ENCODE measurements around the gene MIGA2.

Gene MIGA2

DNA sequence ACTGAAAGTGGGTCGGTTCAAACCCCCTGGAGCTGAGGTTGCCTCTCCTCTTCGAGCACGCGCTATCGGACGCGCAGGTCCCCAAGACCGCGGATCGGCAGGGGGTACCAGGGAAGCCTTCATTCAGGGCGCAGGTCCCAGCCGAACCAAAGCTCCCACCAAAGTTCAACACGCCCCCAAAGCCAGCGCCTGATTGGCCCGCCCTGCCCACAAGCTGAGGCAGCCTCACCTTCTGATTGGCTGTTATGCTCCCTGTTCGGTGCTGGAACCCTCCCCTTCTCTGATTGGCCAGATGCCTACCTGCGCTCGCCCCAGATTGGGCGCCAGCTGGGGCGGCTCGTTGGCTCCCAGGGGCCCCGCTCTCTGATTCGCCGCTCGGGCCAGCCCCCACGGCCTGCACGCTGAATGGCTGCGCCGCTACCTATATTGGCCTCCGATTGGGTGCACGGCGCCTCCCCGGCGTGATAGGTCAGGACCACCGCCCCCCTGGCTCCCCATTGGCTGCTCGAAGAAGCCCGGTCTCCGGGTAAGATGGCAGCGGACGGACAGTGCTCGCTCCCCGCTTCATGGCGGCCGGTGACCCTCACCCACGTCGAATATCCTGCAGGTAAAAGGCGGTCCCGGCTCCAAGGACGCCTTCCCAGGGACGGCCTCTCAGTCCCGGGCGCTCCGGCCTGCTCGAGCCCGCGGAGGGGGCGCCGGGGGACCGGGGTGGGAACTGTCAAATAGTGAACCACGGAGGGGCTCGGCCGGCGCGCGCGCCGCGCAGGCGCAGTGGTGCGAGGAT is 44.4 kb downstream of the MIGA2 start, which contains the start of gene DOLPP1:
Gene DOLPP1, plus strand, starts transcription at position 511 of the 787 bp plus-strand sequence. Its CDS starts 21 bp downstream, at position 532.
- 0 out of 2 replicates have a peak, but pooled peaks cover 2% of the 10 kb centered on the region for H3K4me1 ChIP-seq (ENCODE audit: control insufficient read depth, insufficient read depth, low read length)
- peak within 1 kb of the TSS; percentile 93 for H3K4me3 ChIP-seq (ENCODE audit: low read depth, low read length)
- H3K9me3 ChIP-seq (ENCODE audit: control insufficient read depth, insufficient read depth, low read depth, low read length): no peaks in the 10 kb centered on the region
- H3K36me3 ChIP-seq (ENCODE audit: control insufficient read depth in 2 of 2, insufficient read depth in 1 of 2, low read length in 2 of 2): peaks cover 0 to 24% of the 10 kb centered on the region in 2 experiments; a peak in 1 of 3 replicates
- POLR2A ChIA-PET: interaction anchor here (0.6 to 2.4 kb wide), 17 partner anchors 9 to 696 kb away, joined by 3 to 23 read pairs (median 5); partner anchors contain the start of genes CRAT, ENDOG, MIGA2 and PTPA
- CTCF ChIA-PET: interaction anchor here (1.0 to 1.5 kb wide), 4 partner anchors 15 to 657 kb away, joined by 3 to 4 read pairs (median 4); no protein-coding TSS in a partner anchor
- peak within 1 kb of the TSS; percentile 63; the same call in 1 of the 2 replicates for H3K27ac ChIP-seq (ENCODE audit: extremely low read depth, low read depth, low read length)
- TF ChIP-seq, protein P1, sequence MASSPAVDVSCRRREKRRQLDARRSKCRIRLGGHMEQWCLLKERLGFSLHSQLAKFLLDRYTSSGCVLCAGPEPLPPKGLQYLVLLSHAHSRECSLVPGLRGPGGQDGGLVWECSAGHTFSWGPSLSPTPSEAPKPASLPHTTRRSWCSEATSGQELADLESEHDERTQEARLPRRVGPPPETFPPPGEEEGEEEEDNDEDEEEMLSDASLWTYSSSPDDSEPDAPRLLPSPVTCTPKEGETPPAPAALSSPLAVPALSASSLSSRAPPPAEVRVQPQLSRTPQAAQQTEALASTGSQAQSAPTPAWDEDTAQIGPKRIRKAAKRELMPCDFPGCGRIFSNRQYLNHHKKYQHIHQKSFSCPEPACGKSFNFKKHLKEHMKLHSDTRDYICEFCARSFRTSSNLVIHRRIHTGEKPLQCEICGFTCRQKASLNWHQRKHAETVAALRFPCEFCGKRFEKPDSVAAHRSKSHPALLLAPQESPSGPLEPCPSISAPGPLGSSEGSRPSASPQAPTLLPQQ (tag by site-specific recombination; IDR thresholded peaks at IDR 0.05): no peak
- TF ChIP-seq, protein P2, sequence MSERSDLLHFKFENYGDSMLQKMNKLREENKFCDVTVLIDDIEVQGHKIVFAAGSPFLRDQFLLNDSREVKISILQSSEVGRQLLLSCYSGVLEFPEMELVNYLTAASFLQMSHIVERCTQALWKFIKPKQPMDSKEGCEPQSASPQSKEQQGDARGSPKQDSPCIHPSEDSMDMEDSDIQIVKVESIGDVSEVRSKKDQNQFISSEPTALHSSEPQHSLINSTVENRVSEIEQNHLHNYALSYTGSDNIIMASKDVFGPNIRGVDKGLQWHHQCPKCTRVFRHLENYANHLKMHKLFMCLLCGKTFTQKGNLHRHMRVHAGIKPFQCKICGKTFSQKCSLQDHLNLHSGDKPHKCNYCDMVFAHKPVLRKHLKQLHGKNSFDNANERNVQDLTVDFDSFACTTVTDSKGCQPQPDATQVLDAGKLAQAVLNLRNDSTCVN (tag by site-specific recombination; optimal IDR thresholded peaks at IDR 0.05): peak; percentile 91
- TF ChIP-seq GLI2 (tag by site-specific recombination; IDR thresholded peaks at IDR 0.05; ENCODE audit: borderline replicate concordance, low read depth) (no peak), ZNF324 (tag by site-specific recombination; IDR thresholded peaks at IDR 0.05) (peak; percentile 70; the same call in 1 of the 2 replicates), ZNF792 (tag by site-specific recombination; IDR thresholded peaks at IDR 0.05) (no peak), ZBTB20 (tag by site-specific recombination; IDR thresholded peaks at IDR 0.05) (peak; percentile 9; the same call in 1 of the 2 replicates), ZNF664 (tag by site-specific recombination; IDR thresholded peaks at IDR 0.05) (no peak), KLF7 (tag by site-specific recombination; IDR thresholded peaks at IDR 0.05; ENCODE audit: borderline replicate concordance) (peak; percentile 36), ZNF670 (tag by site-specific recombination; IDR thresholded peaks at IDR 0.05; ENCODE audit: low read depth) (no peak), ZNF549 (tag by site-specific recombination; IDR thresholded peaks at IDR 0.05) (no peak), SALL2 (tag by site-specific recombination; IDR thresholded peaks at IDR 0.05; ENCODE audit: borderline replicate concordance) (no peak), ZNF701 (tag by site-specific recombination; IDR thresholded peaks at IDR 0.05) (no peak), ZIC2 (tag by site-specific recombination; IDR thresholded peaks at IDR 0.05) (no peak), ZNF202 (tag by site-specific recombination; IDR thresholded peaks at IDR 0.05; ENCODE audit: borderline replicate concordance) (no peak), ZNF341 (tag by site-specific recombination; IDR thresholded peaks at IDR 0.05; ENCODE audit: low read depth) (peak; percentile 39), KLF9 (tag by site-specific recombination; IDR thresholded peaks at IDR 0.05; ENCODE audit: low read depth) (peak; percentile 69; the same call in 1 of the 2 replicates), ZNF350 (tag by site-specific recombination; IDR thresholded peaks at IDR 0.05) (no peak), REPIN1 (tag by site-specific recombination; IDR thresholded peaks at IDR 0.05; ENCODE audit: low read depth) (no peak), ZNF843 (tag by site-specific recombination; IDR thresholded peaks at IDR 0.05) (no peak), ZNF785 (tag by site-specific recombination; IDR thresholded peaks at IDR 0.05) (no peak), TRIM28 (IDR thresholded peaks at IDR 0.05; ENCODE audit: borderline replicate concordance, low read length) (no peak), ZBTB8A (tag by site-specific recombination; IDR thresholded peaks at IDR 0.05) (peak; percentile 52; the same call in 1 of the 2 replicates), ZXDB (tag by site-specific recombination; IDR thresholded peaks at IDR 0.05) (peak; percentile 98), ZBTB7A (tag by site-specific recombination; IDR thresholded peaks at IDR 0.05; ENCODE audit: low read depth) (peak; percentile 88)
- TF ChIP-seq, protein P3, sequence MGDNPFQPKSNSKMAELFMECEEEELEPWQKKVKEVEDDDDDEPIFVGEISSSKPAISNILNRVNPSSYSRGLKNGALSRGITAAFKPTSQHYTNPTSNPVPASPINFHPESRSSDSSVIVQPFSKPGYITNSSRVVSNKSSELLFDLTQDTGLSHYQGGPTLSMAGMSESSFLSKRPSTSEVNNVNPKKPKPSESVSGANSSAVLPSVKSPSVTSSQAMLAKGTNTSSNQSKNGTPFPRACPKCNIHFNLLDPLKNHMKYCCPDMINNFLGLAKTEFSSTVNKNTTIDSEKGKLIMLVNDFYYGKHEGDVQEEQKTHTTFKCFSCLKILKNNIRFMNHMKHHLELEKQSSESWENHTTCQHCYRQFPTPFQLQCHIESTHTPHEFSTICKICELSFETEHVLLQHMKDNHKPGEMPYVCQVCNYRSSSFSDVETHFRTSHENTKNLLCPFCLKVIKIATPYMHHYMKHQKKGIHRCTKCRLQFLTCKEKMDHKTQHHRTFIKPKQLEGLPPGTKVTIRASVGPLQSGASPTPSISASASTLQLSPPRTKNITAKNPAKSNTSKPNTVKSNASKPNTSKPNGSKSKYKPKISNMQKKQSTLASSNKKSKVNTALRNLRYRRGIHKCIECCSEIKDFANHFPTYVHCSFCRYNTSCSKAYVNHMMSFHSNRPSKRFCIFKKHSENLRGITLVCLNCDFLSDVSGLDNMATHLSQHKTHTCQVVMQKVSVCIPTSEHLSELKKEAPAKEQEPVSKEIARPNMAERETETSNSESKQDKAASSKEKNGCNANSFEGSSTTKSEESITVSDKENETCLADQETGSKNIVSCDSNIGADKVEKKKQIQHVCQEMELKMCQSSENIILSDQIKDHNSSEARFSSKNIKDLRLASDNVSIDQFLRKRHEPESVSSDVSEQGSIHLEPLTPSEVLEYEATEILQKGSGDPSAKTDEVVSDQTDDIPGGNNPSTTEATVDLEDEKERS (tag by site-specific recombination; IDR thresholded peaks at IDR 0.05): 0 out of 2 replicates have a peak, but pooled peaks have one; percentile 45
- TF ChIP-seq, protein P4, sequence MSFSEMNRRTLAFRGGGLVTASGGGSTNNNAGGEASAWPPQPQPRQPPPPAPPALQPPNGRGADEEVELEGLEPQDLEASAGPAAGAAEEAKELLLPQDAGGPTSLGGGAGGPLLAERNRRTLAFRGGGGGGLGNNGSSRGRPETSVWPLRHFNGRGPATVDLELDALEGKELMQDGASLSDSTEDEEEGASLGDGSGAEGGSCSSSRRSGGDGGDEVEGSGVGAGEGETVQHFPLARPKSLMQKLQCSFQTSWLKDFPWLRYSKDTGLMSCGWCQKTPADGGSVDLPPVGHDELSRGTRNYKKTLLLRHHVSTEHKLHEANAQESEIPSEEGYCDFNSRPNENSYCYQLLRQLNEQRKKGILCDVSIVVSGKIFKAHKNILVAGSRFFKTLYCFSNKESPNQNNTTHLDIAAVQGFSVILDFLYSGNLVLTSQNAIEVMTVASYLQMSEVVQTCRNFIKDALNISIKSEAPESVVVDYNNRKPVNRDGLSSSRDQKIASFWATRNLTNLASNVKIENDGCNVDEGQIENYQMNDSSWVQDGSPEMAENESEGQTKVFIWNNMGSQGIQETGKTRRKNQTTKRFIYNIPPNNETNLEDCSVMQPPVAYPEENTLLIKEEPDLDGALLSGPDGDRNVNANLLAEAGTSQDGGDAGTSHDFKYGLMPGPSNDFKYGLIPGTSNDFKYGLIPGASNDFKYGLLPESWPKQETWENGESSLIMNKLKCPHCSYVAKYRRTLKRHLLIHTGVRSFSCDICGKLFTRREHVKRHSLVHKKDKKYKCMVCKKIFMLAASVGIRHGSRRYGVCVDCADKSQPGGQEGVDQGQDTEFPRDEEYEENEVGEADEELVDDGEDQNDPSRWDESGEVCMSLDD (tag by site-specific recombination; IDR thresholded peaks at IDR 0.05): peak; percentile 55; the same call in 1 of the 2 replicates
- TF ChIP-seq, protein P5, sequence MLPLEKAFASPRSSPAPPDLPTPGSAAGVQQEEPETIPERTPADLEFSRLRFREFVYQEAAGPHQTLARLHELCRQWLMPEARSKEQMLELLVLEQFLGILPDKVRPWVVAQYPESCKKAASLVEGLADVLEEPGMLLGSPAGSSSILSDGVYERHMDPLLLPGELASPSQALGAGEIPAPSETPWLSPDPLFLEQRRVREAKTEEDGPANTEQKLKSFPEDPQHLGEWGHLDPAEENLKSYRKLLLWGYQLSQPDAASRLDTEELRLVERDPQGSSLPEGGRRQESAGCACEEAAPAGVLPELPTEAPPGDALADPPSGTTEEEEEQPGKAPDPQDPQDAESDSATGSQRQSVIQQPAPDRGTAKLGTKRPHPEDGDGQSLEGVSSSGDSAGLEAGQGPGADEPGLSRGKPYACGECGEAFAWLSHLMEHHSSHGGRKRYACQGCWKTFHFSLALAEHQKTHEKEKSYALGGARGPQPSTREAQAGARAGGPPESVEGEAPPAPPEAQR (tag by site-specific recombination; IDR thresholded peaks at IDR 0.05): no peak
